Measurements from ENCODE around the gene NAALADL1. TPM values are rescaled to one million over a fixed set of nuclear protein-coding genes. Genes with fewer than 3 reads are reported as not detected.

Gene NAALADL1
- total and polyA plus RNA-seq, 2 experiments from 2014 or later: 11.1 to 13.7 TPM

DNA sequence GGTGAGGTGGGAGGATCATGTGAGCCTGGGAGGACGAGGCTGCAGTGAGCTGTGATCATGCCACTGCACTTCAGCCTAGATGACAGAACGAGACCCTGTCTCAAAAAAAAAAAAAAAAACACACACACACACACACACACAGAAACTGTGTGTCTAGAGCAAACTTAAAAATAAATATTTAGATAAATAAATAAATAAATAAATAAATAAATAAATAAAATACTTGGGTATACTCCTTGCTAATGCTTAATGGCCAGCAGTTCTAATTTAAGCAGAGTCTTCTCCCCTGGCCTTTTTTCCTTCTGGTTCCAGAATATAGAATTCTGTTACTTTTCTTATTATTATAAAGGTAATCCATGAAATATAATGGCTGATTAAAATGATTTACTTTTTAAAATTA is 49.5 kb downstream of the NAALADL1 start:
- no peak overlapping the region for H3K4me3 Mint-ChIP-seq
- H4K20me1 ChIP-seq (replicated peaks; ENCODE audit: insufficient read depth): no peaks in the 10 kb centered on the region
- no peaks in the 10 kb centered on the region for H3K36me3 Mint-ChIP-seq (ENCODE audit: low read depth)
- no peak overlapping the region for H3K4me2 ChIP-seq
- H3K27me3 Mint-ChIP-seq (ENCODE audit: insufficient read depth, low read depth, poor library complexity): peaks cover 12% of the 10 kb centered on the region
- no peak overlapping the region for H3K27ac Mint-ChIP-seq
- no peaks in the 10 kb centered on the region for H3K9me3 Mint-ChIP-seq
- DNase-seq (ENCODE audit: low spot score) (no peak), ATAC-seq (no peak)
- no peak overlapping the region for H3K4me3 ChIP-seq
- H3K4me1 ChIP-seq (ENCODE audit: insufficient read depth): no peaks in the 10 kb centered on the region
- no peaks in the 10 kb centered on the region for H3K36me3 ChIP-seq (ENCODE audit: insufficient read depth)
- no peak for TF ChIP-seq NANOG (IDR thresholded peaks at IDR 0.05; ENCODE audit: borderline replicate concordance)
- no peak for TF ChIP-seq EZH2 (IDR thresholded peaks at IDR 0.05; ENCODE audit: low read depth, unreplicated experiment)
- TF ChIP-seq, protein P1, sequence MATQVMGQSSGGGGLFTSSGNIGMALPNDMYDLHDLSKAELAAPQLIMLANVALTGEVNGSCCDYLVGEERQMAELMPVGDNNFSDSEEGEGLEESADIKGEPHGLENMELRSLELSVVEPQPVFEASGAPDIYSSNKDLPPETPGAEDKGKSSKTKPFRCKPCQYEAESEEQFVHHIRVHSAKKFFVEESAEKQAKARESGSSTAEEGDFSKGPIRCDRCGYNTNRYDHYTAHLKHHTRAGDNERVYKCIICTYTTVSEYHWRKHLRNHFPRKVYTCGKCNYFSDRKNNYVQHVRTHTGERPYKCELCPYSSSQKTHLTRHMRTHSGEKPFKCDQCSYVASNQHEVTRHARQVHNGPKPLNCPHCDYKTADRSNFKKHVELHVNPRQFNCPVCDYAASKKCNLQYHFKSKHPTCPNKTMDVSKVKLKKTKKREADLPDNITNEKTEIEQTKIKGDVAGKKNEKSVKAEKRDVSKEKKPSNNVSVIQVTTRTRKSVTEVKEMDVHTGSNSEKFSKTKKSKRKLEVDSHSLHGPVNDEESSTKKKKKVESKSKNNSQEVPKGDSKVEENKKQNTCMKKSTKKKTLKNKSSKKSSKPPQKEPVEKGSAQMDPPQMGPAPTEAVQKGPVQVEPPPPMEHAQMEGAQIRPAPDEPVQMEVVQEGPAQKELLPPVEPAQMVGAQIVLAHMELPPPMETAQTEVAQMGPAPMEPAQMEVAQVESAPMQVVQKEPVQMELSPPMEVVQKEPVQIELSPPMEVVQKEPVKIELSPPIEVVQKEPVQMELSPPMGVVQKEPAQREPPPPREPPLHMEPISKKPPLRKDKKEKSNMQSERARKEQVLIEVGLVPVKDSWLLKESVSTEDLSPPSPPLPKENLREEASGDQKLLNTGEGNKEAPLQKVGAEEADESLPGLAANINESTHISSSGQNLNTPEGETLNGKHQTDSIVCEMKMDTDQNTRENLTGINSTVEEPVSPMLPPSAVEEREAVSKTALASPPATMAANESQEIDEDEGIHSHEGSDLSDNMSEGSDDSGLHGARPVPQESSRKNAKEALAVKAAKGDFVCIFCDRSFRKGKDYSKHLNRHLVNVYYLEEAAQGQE (IDR thresholded peaks at IDR 0.05; ENCODE audit: unreplicated experiment): no peak
- TF ChIP-seq, protein P2, sequence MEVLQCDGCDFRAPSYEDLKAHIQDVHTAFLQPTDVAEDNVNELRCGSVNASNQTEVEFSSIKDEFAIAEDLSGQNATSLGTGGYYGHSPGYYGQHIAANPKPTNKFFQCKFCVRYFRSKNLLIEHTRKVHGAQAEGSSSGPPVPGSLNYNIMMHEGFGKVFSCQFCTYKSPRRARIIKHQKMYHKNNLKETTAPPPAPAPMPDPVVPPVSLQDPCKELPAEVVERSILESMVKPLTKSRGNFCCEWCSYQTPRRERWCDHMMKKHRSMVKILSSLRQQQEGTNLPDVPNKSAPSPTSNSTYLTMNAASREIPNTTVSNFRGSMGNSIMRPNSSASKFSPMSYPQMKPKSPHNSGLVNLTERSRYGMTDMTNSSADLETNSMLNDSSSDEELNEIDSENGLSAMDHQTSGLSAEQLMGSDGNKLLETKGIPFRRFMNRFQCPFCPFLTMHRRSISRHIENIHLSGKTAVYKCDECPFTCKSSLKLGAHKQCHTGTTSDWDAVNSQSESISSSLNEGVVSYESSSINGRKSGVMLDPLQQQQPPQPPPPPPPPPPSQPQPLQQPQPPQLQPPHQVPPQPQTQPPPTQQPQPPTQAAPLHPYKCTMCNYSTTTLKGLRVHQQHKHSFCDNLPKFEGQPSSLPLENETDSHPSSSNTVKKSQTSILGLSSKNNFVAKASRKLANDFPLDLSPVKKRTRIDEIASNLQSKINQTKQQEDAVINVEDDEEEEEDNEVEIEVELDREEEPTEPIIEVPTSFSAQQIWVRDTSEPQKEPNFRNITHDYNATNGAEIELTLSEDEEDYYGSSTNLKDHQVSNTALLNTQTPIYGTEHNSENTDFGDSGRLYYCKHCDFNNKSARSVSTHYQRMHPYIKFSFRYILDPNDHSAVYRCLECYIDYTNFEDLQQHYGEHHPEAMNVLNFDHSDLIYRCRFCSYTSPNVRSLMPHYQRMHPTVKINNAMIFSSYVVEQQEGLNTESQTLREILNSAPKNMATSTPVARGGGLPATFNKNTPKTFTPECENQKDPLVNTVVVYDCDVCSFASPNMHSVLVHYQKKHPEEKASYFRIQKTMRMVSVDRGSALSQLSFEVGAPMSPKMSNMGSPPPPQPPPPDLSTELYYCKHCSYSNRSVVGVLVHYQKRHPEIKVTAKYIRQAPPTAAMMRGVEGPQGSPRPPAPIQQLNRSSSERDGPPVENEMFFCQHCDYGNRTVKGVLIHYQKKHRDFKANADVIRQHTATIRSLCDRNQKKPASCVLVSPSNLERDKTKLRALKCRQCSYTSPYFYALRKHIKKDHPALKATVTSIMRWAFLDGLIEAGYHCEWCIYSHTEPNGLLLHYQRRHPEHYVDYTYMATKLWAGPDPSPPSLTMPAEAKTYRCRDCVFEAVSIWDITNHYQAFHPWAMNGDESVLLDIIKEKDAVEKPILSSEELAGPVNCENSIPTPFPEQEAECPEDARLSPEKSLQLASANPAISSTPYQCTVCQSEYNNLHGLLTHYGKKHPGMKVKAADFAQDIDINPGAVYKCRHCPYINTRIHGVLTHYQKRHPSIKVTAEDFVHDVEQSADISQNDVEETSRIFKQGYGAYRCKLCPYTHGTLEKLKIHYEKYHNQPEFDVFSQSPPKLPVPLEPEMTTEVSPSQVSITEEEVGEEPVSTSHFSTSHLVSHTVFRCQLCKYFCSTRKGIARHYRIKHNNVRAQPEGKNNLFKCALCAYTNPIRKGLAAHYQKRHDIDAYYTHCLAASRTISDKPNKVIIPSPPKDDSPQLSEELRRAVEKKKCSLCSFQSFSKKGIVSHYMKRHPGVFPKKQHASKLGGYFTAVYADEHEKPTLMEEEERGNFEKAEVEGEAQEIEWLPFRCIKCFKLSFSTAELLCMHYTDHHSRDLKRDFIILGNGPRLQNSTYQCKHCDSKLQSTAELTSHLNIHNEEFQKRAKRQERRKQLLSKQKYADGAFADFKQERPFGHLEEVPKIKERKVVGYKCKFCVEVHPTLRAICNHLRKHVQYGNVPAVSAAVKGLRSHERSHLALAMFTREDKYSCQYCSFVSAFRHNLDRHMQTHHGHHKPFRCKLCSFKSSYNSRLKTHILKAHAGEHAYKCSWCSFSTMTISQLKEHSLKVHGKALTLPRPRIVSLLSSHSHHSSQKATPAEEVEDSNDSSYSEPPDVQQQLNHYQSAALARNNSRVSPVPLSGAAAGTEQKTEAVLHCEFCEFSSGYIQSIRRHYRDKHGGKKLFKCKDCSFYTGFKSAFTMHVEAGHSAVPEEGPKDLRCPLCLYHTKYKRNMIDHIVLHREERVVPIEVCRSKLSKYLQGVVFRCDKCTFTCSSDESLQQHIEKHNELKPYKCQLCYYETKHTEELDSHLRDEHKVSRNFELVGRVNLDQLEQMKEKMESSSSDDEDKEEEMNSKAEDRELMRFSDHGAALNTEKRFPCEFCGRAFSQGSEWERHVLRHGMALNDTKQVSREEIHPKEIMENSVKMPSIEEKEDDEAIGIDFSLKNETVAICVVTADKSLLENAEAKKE (CRISPR knock-in tag; IDR thresholded peaks at IDR 0.05): no peak
- no peak for TF ChIP-seq CREB1 (CRISPR knock-in tag; IDR thresholded peaks at IDR 0.05; ENCODE audit: low read depth)
- no peak for TF ChIP-seq ZNF331 (CRISPR knock-in tag; IDR thresholded peaks at IDR 0.05; ENCODE audit: low read depth)
- no peaks in the 10 kb centered on the region for H3K9me2 ChIP-seq (ENCODE audit: insufficient read depth)
- H3K79me2 ChIP-seq (replicated peaks; ENCODE audit: insufficient read depth): no peaks in the 10 kb centered on the region
- peaks cover 7% of the 10 kb centered on the region; the same call in 1 of the 2 replicates for H3F3A ChIP-seq (replicated peaks; ENCODE audit: low read depth)
- peaks cover 7% of the 10 kb centered on the region; the same call in 2 of the 3 replicates for H3K4me1 Mint-ChIP-seq
- H3K27ac ChIP-seq (ENCODE audit: low read depth): no peak overlapping the region
- no peak overlapping the region for H2AFZ ChIP-seq
- H3K27me3 ChIP-seq (ENCODE audit: insufficient read depth): no peaks in the 10 kb centered on the region
